Ascending aorta (tissue), 2 donors: ENCODE measurements around the gene MTMR8. TPM values are rescaled to one million over a fixed set of nuclear protein-coding genes. Genes with fewer than 3 reads are reported as not detected.

Experiments used
- DNase-seq, 2 donors: peaks; one replicate each; pipeline ENCODE4 v3.0.0-alpha.2; 2019; ENCODE audit warnings: low spot score in 2 of 2
- H3K27ac ChIP-seq, 2 donors: fragments of 200-600 bp; sonication (generic); one replicate each; pipeline ENCODE4 v1.5.1; 2016 to 2017; ENCODE audit warnings: mild to moderate bottlenecking in 1 of 2
- H3K27me3 ChIP-seq: fragments of 200-600 bp; sonication (generic); one replicate; pipeline ENCODE4 v1.5.1; 2017
- H3K36me3 ChIP-seq, 2 donors: fragments of 200-600 bp; sonication (generic); one replicate each; pipeline ENCODE4 v1.5.1; 2016
- H3K4me1 ChIP-seq, 2 donors: fragments of 200-600 bp; sonication (generic); one replicate each; pipeline ENCODE4 v1.5.1; 2016 to 2017; ENCODE audit warnings: mild to moderate bottlenecking in 1 of 2
- H3K4me3 ChIP-seq, 2 donors: fragments of 200-600 bp; sonication (generic); one replicate each; pipeline ENCODE4 v1.5.1; 2016 to 2017; ENCODE audit warnings: mild to moderate bottlenecking in 1 of 2
- H3K9me3 ChIP-seq, 2 donors: fragments of 200-600 bp; sonication (generic); one replicate each; pipeline ENCODE4 v1.5.1; 2016
- CTCF ChIP-seq, 3 experiments: fragments of 200-600 bp in 2 of 3; fragments of 450-650 bp in 1 of 3; sonication (generic) in 2 of 3; IDR thresholded peaks; one replicate each; pipeline ENCODE4 v1.5.1; 2016 to 2019; ENCODE audit warnings: antibody characterized with exemption in 3 of 3, mild to moderate bottlenecking in 1 of 3, moderate library complexity in 1 of 3
- intact Hi-C: fragments of 100-400 bp; cut with DNase I; formaldehyde crosslinking; loops from one replicate; pipeline ENCODE4 v1.15.1; 2023
- total RNA-seq: library from RNA; depleted of rRNA; stranded (reverse); fragments of >200 nt; gene quantifications from one replicate; pipeline ENCODE4 v1.1.0, GENCODE V29; 2016

Gene MTMR8
- total RNA-seq, 1 donor from 2014 or later, result 0.85 TPM

- TF ChIP-seq CTCF (IDR thresholded peaks at IDR 0.05), result no peak
- intact Hi-C loops, result no loop called here
Observed at GRCh38 chrX:64230123-64230970, 164.9 kb downstream of the MTMR8 start, which contains the start of gene ASB12. Gene ASB12 (minus strand): TSS chrX:64230607. CDS start chrX:64225650, 4,957 bp downstream.

GRCh38 chrX:64229154-64229553, 166.1 kb downstream of the MTMR8 start:
- no peak for DNase-seq
- intact Hi-C loops, result no loop called here
- Histone ChIP-seq H3K4me1 (no peaks in the 10 kb centered on the region), H3K4me3 (no peak overlapping the region), H3K9me3 (peaks cover 0 to 5% of the 10 kb centered on the region in 2 donors), H3K27ac (no peak overlapping the region), H3K36me3 (no peaks in the 10 kb centered on the region), H3K27me3 (no peaks in the 10 kb centered on the region)
- no peak for TF ChIP-seq CTCF (IDR thresholded peaks at IDR 0.05)

More at GRCh38 chrX:64230123-64230970, 164.9 kb downstream of the MTMR8 start, which contains the start of gene ASB12:
- H3K9me3 ChIP-seq, result peaks cover 0 to 5% of the 10 kb centered on the region in 2 donors
- no peaks in the 10 kb centered on the region for H3K4me1 ChIP-seq
- H3K27me3 ChIP-seq, result no peaks in the 10 kb centered on the region
- DNase-seq, result no peak
- no peaks in the 10 kb centered on the region for H3K36me3 ChIP-seq
- no peak within 1 kb of the TSS for H3K4me3 ChIP-seq
- no peak within 1 kb of the TSS for H3K27ac ChIP-seq

Other genes with a start within 250 kb of the MTMR8 start
- 3.9 TPM for gene AMER1, start 189.7 kb downstream of the MTMR8 start, total RNA-seq
- gene ASB12, start 164.8 kb downstream of the MTMR8 start, total RNA-seq, result not detected